ENCODE results near the gene SNRPF. TPM values are rescaled to one million over a fixed set of nuclear protein-coding genes. Genes with fewer than 3 reads are reported as not detected.
A peak's percentile ranks its signal among the peaks of the same experiment; 100 is the strongest.

SNRPF gene
- total RNA-seq, 3 donors from 2014 or later = 5.4 to 11.8 (median 10.0) TPM

GRCh38 chr12:95851606-95852005, 7.1 kb upstream of the SNRPF start:
- no peaks in the 10 kb centered on the region for H3K36me3 ChIP-seq
- H3K27ac ChIP-seq = no peak overlapping the region
- intact Hi-C loops (cut with DNase I; ENCODE audit: low total_unique reads) = no loop called here
- no peaks in the 10 kb centered on the region for H3K4me1 ChIP-seq
- H3K4me3 ChIP-seq = no peak overlapping the region
- H3K27me3 ChIP-seq = no peaks in the 10 kb centered on the region
- no peak for TF ChIP-seq CTCF (IDR thresholded peaks at IDR 0.05)
- no peak for TF ChIP-seq POLR2A (IDR thresholded peaks at IDR 0.05)
- no peak for TF ChIP-seq POLR2AphosphoS5 (IDR thresholded peaks at IDR 0.05)
- no peak for DNase-seq (ENCODE audit: low spot score in 2 of 2)
- no peaks in the 10 kb centered on the region for H3K9me3 ChIP-seq

- intact Hi-C loops (cut with DNase I; ENCODE audit: low total_unique reads) = no loop called here
These were observed 6.6 kb upstream of the SNRPF start for GRCh38 chr12:95852133-95852532.

GRCh38 chr12:95857156-95857555, 1.6 kb upstream of the SNRPF start:
- H3K27me3 ChIP-seq = no peaks in the 10 kb centered on the region
- H3K9me3 ChIP-seq = no peaks in the 10 kb centered on the region
- H3K4me3 ChIP-seq = no peak overlapping the region
- no peak for DNase-seq (ENCODE audit: low spot score in 2 of 2)
- H3K27ac ChIP-seq = no peak overlapping the region
- intact Hi-C loops (cut with DNase I; ENCODE audit: low total_unique reads) = no loop called here
- TF ChIP-seq CTCF (IDR thresholded peaks at IDR 0.05) (no peak), POLR2AphosphoS5 (IDR thresholded peaks at IDR 0.05) (no peak)
- H3K36me3 ChIP-seq = no peaks in the 10 kb centered on the region
- H3K4me1 ChIP-seq = no peaks in the 10 kb centered on the region

More at GRCh38 chr12:95852133-95852532, 6.6 kb upstream of the SNRPF start:
- no peak for DNase-seq (ENCODE audit: low spot score in 2 of 2)
- no peak overlapping the region for H3K4me3 ChIP-seq
- no peaks in the 10 kb centered on the region for H3K9me3 ChIP-seq
- TF ChIP-seq POLR2AphosphoS5 (IDR thresholded peaks at IDR 0.05) = no peak
- TF ChIP-seq CTCF (IDR thresholded peaks at IDR 0.05) = no peak
- no peak for TF ChIP-seq POLR2A (IDR thresholded peaks at IDR 0.05)
- no peaks in the 10 kb centered on the region for H3K4me1 ChIP-seq
- no peaks in the 10 kb centered on the region for H3K27me3 ChIP-seq
- H3K36me3 ChIP-seq = no peaks in the 10 kb centered on the region
- no peak overlapping the region for H3K27ac ChIP-seq

GRCh38 chr12:95857799-95858198, 953 bp upstream of the SNRPF start:
- Histone ChIP-seq H3K9me3 (no peaks in the 10 kb centered on the region), H3K27me3 (no peaks in the 10 kb centered on the region), H3K4me1 (no peaks in the 10 kb centered on the region), H3K36me3 (no peaks in the 10 kb centered on the region), H3K27ac (no peak overlapping the region), H3K4me3 (peak overlapping the region; percentile 70 to 85 (median 80))
- DNase-seq (ENCODE audit: low spot score in 2 of 2) = no peak
- intact Hi-C loops (cut with DNase I; ENCODE audit: low total_unique reads) = no loop called here
- TF ChIP-seq POLR2A (IDR thresholded peaks at IDR 0.05) (no peak), CTCF (IDR thresholded peaks at IDR 0.05) (no peak), POLR2AphosphoS5 (IDR thresholded peaks at IDR 0.05) (no peak)

GRCh38 chr12:95859344-95859816, 628 bp downstream of the SNRPF start:
- no peaks in the 10 kb centered on the region for H3K36me3 ChIP-seq
- H3K27me3 ChIP-seq = no peaks in the 10 kb centered on the region
- DNase-seq (ENCODE audit: low spot score in 2 of 2) = no peak
- TF ChIP-seq POLR2AphosphoS5 (IDR thresholded peaks at IDR 0.05) (no peak), CTCF (IDR thresholded peaks at IDR 0.05) (peak in 1 of 3 donors; percentile 1)
- peak overlapping the region; percentile 70 to 85 (median 80) for H3K4me3 ChIP-seq
- H3K4me1 ChIP-seq = no peaks in the 10 kb centered on the region
- no peaks in the 10 kb centered on the region for H3K9me3 ChIP-seq
- intact Hi-C loops (cut with DNase I; ENCODE audit: low total_unique reads) = no loop called here
- peak overlapping the region; percentile 79 to 86 for H3K27ac ChIP-seq
